ENCODE data around the gene DSCAM.

The DSCAM gene

DNA sequence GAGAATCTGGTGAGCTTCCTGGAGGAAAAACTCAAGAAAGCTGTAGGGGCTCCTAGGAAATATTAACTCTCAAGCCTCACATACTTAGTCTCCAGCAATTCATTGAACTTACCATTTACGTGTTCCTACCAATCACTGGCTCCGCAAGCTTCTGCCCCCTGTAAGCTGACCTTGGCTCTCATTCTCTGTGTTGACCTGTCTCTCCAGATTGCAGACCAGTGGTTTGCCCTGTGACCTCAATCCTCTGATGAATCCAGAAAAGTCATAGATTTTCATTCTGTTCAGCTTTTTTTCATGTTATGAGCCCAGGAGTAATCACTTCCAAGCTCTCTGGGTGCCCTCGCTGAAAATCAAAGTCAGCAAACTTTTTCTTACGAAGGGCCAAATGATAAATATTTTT lies 241.9 kb downstream of the DSCAM start:
- no peak for DNase-seq

DNA sequence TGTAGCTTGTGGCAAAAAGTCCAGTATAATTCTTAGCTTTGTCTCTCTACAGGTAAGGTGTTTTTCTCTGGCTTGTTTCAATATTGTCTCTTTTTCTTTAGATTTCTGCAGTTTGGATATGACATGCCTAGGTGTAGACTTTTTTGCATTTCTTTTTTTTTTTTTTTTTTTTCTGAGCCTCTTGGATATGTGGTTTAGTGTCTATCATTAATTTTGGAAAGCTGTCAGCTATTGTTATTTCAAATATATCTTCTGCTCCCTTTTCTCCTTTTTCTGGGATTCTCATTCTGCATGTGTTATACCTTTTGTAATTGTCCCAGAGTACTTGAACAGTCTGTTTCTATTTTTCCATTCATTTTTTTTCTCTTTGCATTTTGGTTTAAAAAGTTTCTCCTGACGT lies 243.2 kb downstream of the DSCAM start:
- DNase-seq = no peak

DNA sequence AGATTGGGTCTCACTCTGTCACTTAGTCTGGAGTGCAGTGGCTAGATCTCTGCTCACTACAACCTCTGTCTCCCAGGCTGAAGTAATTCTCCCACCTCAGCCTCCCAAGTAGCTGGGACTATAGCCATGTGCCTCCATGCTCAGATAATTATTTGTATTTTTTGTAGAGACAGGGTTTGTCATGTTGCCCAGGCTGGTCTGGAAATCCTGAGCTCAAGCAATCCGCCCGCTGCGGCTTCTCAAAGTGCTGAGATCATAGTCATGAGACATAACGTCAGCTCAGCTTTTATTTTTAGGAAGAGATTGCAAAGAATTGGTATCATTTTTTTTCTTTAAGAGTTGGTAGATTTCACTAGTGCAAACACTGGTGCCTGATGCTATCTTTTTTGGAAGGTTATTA lies 244.9 kb downstream of the DSCAM start:
- DNase-seq = peak; percentile 45

DNA sequence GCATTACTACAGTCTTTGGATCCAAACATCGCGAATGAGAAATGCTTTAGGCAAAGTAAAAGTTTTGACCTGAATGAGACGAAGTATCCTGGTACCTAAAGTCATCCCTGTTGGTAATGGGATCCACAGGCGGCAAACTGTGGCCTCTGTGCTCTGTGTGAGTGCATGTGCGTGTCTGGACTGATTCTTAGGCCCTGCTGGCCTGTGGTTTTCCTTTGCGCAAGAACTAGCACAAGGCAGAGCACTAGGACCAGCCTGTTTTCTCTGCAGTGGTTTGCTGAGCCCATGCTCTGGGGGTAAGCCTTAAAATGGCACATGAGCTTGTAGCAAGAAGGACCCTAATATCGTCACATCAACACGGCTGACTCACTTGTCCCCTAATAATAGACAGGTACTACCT lies 251.2 kb downstream of the DSCAM start:
- DNase-seq = no peak

DNA sequence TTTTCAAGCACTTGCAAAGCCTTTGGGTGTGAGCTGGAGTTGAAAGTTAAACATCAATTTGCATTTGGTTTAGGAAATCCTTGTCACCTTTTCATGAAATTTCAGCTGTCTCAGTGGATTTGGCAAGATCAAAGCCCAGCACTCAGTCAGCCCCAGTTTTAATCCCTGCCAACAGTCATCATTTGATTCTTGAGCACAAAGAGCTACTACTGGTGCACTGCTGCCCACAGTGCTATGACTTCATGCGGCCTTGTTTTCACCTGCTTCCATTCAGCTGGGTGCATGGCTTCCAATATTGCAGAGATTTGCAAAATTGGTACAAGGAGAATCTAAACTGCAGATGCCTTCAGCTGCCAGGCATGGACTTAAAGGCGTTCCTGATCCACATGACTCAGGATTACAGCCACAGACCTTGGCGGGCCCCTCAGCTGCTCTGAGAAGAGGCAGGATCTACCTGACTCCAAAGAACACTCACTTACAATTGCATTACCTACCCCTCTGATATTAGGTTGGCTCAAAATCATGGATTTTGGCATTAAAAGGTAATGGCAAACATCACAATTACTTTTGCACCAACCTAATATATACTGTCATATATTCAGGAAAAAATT lies 259.1 kb downstream of the DSCAM start:
- no peak for DNase-seq

DNA sequence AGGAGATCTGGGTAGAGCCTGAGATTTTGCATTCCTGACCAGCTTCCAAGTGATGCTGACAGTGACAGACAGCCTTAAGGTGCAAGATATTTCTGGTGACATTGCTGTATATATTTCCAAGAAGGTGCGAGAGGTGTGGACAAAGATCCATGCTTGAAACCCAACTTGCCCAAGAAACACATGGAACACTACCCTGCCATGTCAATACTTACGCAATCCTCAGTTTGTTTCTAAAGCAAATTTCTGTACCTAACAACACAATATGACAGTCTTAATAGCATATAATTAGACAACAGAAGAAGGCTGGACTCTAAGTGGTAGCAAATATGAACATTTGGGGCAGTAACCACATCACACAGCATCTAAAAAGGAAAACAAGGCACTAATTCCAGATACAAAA lies 260.4 kb downstream of the DSCAM start:
- DNase-seq = no peak

DNA sequence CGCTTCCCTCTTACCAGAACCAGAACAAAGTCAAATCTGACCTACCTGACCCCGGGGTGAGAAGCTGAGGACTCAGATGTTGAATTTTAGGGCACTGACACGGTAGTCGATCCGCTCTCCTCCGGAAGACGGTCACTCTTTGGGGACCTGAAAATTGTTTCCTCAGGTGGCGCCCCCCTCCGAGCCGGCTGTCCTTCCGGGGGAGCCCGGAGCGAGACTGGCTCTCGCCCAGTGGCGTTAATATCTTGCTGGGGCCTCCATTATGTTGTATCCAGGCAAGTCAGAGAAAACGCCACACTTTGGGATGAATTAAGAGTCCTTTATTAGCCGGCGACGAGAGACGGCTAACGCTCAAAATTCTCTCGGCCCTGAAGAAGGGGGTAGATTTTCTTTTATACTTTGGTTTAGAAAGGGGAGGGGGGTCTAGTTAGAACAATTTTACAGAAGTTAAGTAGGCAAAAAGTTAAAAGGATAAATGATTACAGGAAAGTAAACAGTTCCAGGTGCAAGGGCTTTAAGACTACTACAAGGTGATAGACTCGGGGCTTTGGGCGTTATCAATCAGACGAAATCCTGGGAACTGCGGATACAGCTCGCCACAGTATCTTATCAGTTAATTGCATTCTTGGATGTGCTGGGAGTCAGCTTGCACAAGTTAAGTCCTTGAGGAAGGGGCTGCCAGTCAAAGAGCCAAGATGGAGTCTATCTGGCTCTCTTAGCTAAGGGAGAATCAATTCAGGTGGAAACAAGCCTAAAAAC lies 269.5 kb downstream of the DSCAM start:
- no peak for DNase-seq

DNA sequence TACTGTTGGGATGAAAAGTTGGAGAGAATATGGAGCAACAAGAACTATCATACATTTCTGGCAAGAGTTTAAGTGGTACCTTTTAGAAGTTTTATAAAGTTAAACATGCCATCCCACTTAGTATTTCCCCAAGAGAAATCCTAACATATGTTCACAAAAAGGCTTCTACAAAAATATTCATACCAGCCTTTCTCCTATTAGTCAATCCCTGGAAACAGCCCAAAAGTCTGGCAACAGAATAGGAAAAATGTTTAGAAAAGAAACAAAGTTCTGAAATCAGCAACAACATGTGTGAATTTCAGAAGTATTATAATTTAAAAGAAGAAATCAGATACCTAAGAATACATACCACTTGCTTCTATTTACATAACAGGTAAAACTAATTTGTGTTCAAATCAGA lies 271.0 kb downstream of the DSCAM start:
- DNase-seq = no peak

DNA sequence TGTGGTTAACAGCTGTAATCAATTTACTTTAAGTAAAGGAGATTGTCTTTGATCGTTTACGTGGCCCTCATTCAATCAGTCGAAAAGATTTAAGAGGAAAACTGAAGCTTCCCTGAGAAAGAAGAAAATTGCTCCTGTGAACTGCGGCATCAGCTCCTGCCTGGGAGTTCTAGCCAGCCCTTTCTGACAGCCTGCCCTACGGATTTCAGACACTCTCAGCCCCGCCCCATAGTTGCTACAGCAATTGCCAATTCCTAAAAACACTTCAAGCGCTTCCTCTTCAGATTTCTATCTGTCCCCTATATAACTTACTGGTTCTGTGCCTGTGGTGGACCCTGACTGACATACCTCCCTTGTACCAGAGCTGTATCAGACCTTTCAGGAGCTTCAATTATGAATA lies 277.6 kb downstream of the DSCAM start:
- no peak for DNase-seq

DNA sequence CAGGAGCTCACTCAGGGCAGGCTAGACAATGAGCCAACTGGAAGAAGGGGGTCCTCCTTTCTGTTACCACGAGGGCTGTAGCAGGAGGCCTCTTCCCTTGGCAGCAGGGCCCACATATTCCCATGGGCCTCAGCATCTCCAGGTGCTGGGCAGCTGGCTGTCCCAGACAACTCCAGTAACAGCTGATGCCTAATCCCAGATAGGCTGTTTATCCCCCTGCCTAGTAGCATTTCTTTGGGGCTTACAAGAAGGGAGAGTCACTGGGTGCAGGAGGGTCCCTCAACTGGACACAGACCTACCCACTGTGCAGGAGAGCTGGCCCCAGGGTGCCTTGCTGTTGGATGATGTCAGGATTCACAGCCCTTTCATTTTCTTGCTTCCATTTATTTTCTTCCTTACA lies 278.2 kb downstream of the DSCAM start:
- no peak for DNase-seq

DNA sequence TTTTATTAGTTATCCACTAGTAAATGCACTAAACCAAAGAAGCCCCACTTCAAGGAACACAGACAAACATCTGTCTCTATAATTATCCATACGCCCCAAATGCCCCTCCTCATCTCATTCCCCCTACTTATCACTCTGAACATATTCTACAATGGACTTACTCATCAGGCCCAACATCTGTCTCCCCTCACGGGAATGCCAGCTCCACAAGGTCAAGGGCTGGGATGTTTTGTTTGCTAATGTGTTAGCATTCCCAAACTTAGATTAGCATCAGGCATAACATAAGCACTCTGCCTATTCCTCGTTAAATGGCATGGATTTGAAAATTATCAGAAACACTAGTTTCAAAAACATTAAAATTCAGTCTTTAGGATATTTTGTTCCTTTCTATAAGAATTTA lies 279.5 kb downstream of the DSCAM start:
- DNase-seq = no peak

DNA sequence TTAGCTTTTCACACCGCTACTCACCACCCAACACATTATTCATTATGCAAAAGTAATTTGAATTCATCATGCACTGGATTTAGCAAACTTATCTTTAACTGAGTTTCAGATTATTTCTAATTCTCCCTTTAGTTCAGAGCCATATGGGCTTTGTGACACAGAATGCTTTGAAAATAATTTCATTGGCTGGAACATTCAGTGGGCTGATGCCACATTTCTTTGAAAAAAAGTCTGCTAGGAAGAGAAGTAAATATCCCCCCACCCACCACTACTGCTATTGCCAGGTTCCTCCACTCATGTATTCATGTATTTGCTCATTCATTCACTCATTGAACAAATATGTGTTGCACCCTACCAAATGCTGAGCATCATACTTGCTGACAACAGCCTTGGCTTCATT lies 280.5 kb downstream of the DSCAM start:
- DNase-seq = no peak

DNA sequence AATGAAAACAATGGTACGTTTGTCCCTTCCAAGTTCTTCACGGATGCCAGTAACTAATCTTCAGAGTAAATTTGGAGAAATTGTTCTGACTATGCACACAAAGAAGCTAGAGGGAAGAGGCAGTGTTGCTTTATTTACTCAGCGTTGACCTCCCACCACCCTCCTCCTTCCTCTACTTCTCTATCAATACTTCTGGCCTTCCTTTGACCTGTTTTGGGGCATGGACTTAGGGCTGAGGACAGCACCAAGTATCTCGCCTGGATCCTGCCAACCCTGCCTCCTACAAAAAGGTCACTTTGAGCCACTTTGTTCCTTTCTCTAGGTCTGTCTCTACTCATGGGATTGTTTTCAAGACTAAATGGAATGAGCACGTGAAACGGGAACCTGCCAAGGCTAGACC lies 282.6 kb downstream of the DSCAM start:
- peak; percentile 44 for DNase-seq

DNA sequence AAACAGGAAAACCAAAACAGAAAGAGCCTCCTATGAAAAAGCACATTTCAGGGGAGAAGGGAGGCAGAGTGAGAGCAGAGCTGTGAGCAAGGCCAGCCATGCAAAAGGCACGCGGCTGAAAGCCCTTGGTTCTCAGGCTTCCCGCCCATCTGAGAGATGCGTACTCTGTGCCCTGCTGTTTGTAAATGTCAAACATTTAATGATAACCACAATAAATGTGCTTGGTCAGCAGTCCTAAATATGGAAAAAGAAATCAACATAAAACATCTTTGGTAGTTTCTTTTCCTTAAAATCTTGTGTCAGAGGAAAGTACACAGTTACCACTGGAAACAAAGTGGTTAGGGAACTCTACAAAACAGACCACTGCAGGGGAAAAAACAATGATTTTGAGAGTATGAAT lies 283.1 kb downstream of the DSCAM start:
- peak; percentile 83 for DNase-seq

DNA sequence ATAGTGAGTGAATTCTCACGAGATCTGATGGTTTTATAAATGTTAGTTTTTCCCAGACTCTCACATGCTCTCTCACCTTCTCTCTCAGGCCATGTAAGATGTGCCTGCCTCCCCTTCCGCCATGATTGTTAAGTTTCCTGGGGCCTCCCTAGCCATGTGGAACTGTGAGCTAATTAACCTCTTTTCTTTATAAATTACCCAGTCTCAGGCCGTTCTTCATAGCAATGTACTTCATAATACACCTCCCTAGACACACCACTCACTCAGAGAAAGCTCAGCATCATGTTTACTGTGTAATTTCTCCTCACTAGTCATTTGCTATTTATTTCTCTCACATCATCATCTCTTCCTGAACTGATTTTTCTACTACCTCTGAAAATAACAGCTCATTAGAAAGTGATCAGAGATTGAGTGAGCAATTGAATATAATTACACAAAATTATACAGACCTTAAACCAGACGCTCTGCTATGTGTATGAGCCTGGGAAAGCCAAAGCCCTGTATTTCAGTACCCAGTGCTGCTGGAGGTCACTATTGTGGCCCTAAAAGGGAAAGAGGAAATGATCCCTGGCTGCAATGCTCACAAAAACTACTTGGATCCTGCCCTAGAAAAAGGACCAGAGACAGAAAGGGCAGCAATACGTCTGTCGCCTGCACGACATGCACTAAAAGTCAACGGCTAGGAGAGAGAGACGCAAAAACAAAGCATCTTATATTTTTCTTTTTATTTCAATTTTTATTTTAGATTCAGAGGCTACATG lies 284.5 kb downstream of the DSCAM start:
- no peak for DNase-seq

DNA sequence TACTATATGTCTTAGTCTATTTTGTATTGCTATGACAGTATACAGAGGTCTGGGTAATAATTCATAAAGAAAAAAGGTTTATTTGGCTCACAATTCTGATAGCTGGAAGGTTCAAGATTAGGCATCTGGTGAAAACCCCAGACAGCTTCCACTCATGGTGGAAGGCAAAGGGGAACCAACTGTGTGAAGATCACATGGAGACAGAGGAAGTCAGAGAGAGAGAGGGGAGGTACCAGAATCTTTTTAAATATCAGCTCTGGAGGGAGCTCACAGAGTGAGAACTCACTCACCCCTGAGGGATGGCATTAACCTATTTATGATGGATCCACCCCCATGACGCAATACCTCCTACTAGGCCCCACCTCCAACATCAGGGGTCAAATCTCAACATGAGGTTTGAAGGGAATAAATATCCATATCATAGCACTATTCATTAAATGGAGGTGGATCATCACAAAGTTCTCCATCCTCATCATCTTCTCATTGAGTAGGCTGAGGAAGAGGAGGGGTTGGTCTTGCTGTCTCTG lies 290.5 kb downstream of the DSCAM start:
- peak; percentile 23 for DNase-seq

DNA sequence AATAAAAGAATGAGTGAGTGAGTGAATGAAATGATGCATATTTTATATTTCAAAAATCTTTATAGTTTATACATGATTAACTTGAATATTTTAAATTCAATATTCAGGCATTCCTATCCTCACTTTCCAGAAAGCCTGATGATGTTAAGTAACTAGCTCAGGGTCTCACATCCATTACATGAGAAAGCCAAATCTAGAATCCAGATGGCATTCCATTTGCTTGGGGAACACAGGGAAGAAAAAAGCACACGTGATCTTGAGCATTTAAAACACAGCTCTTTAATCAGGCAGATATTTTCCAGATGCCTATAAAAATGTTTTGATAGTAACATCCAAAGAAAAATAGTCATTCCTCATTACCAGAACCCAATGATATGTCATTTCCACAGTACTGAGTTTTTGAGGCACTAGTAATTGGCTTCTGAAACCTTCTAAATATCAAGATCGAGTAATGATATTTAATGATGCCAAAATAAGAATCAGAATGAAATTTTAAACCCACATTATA lies 291.9 kb downstream of the DSCAM start:
- no peak for DNase-seq

DNA sequence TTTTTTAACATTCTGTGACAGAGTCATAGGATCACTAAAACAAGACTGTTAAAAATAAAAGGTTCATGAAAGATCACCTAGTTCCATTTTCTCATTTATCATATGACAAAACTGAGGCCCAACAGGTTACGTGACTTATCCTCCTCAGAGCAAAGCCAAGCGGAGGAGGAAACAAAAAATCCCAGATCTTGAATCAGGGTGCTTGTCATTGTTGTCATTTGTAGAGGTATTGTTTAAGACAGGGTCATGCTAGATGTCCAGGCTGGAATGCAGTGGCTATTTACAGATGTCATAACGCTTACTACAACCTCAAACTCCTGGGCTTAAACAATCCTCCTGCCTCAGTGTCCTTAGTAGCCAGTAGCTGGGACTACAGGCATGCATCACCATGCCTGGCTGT lies 293.2 kb downstream of the DSCAM start:
- no peak for DNase-seq

DNA sequence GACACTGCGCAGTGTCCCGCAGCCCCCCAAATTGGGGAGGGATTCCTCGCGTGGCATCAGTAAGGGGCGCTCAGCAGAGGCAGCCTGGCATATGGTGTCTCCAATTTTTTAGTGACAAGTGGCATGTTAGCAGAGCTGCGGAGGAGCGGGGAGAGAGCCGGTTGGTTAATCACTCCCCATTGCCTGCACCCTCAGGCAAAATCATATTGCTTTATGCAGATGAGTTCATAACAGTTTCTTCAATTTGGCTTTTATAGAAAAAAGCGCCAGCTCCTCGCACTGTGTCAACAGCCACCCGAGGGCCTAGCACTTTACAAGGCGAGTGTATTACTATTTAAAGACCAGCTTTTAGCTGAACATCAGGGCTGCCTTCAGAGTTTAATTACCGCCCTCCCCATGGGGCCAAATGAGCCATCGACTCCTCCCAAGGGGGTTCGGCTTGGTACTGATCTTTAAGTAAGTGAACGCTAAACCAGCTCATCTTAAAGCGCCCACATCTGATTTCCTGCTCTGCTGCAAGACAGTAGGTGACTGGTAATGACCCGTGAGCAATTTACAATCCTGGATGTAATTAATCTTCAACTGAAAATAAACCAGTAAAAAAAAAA lies 298.9 kb downstream of the DSCAM start:
- no peak for DNase-seq

DNA sequence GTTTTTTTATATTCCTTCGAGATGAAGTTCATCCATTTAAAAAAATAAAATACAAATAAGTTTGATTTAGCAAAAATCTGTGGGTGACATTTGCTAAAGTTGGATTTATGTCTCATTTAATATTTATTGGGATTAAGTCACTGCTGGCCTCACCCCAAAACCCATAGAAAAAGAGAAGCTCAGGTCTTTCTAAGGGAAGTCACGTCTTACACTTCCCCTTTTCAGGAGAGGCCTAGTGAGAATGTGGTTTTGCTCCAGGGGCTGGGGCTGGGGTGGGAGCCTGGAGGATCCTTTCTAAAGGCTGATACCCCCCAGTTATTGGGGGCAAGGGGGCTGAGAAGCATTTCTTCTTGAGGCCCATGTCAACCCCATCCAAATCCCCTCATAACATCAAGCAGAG lies 300.3 kb downstream of the DSCAM start:
- peak; percentile 40 for DNase-seq

DNA sequence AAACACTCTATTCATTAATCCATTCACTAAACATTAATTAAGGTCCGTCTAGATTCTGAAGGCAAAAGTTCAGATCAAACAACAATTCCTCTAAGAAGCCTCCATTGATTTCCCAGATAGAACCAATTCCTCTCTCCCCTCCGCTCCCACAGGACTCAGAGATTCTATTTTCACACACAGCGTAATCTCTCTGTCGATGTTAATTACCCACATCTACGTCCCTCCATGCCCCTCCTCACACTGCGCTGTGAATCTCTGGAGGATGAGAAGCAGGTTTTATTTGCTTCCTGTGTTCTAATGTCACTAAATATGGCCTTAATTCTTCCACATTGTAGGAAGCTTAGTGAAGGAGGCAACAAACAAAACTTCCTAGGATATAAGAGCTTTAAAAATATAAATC lies 306.7 kb downstream of the DSCAM start:
- no peak for DNase-seq

DNA sequence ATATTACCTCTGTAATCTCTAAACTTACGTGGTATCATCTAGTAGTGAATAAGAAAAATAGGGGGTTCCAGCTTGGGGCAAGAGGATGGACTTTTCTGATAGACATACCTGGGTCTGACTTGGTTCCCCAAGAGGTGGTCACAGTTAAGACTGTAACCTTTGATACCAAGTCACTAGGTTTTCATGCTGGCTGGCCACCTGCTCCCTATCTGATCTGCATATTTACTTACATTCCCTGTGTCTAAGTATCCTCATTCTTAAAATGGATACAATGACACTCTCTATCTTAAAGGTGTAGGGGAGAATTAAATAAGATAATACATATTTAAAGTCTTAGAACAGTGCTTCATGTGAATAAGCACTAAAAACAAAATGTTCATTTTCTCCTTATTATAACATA lies 312.1 kb downstream of the DSCAM start:
- no peak for DNase-seq

DNA sequence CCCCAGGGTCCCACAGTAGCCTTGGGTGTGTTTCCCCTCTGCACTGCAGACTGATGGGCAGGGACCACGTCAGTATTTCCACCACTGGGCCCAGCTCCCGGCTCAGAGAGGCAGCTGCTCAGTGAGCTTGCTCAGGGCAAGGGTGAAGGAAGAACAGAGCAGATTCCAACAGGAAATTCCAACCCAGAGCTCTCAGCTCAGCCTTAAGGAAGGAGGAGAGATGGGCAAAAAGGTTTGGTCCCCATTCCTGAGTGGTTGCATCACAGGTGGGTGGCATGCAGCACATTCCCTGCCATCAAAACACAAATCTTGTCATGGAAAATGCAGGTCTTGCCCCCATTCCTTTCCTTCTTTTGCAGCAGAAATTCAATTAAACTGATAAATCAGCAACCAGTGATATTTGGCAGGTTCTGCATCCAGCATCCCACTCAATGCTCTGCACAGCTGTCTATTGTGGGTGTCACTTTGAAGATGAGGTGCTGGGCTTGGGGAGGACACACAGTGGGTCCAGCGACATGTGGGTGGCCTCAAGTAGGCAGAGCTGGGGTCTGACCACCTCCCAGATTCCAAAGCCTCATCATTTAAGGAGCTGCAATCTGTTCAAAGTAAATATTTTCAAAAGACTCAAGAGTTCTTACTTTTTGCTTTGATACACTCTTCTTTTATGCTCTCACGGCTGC lies 315.4 kb downstream of the DSCAM start:
- no peak for DNase-seq

Measured in RPMI8226 (cell line).